Breast epithelium (tissue), 3 donors: ENCODE measurements around the gene ZBTB45.

ENCODE experiments used
- CTCF ChIP-seq, 3 donors: fragments of 450-650 bp; IDR thresholded peaks; one replicate each; pipeline ENCODE4 v1.5.1; 2016 to 2017; ENCODE audit warnings: antibody characterized with exemption in 3 of 3, mild to moderate bottlenecking in 3 of 3, moderate library complexity in 3 of 3
- POLR2A ChIP-seq: fragments of 450-650 bp; IDR thresholded peaks from one replicate; pipeline ENCODE4 v1.6.1; 2016; ENCODE audit warnings: antibody characterized with exemption, mild to moderate bottlenecking, moderate library complexity
- POLR2AphosphoS5 ChIP-seq, 3 donors: sonication (generic); formaldehyde crosslinking; IDR thresholded peaks; one replicate each; pipeline ENCODE4 v1.6.1; 2017; ENCODE audit warnings: antibody characterized with exemption in 3 of 3

GRCh38 chr19:58516964-58517833, 2.4 kb downstream of the ZBTB45 start:
- TF ChIP-seq POLR2A (no peak), CTCF (IDR thresholded peaks at IDR 0.05) (no peak), POLR2AphosphoS5 (IDR thresholded peaks at IDR 0.05) (no peak)
